Measurements from ENCODE around the gene PSAT1.

Gene PSAT1

DNA sequence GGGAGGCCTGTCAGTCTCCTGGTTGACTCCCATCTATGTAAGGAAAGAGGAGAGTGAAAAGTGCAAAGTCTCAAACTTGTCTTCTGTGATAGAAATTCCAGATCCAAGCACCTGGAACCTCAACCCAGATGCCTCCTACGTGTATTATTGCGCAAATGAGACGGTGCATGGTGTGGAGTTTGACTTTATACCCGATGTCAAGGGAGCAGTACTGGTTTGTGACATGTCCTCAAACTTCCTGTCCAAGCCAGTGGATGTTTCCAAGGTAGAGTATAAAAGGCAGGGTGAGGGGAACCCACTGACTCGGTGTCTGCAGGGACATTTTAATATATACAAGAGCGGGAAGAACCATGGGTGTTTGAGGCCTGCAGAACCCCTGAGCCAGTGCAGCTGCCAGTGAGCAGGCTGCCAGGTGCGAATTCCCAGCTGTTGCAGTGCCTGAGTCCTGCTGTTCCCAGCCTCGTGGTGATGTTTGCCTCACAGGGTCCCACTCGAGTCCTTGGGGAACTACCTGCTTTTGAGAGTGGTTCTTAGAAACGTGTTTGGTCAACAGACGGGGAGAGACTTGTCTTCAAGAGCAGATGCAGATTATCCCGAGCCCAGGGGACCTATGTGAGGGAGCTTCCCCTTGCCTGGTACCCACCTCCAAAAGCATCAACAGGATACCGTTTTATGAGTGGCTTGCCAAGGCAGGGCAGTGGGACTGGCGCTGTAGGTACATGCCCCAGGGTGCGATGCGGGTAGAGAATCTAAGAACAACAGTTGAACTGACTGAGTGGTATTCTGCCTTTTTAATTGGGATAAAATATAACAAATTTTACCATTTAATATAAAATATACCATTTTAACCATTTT, 9.5 kb downstream of the PSAT1 start:
- Histone ChIP-seq H3K27me3 (replicated peaks in 2 of 5; ENCODE audit: control insufficient read depth in 4 of 5, insufficient read depth in 5 of 5, low read length in 4 of 5) (no peaks in the 10 kb centered on the region), H3K9me3 (ENCODE audit: control extremely low read depth in 1 of 5, control insufficient read depth in 4 of 5, insufficient read depth in 2 of 5, low read depth in 1 of 5, low read length in 4 of 5) (no peaks in the 10 kb centered on the region), H3K36me3 (ENCODE audit: control insufficient read depth in 4 of 4, insufficient read depth in 4 of 4, low read length in 3 of 4) (peaks cover 0 to 55% (median 20%) of the 10 kb centered on the region in 4 experiments), H3K27ac (ENCODE audit: insufficient read depth in 1 of 2, low read depth in 1 of 2, low read length in 2 of 2, poor library complexity in 1 of 2, severe bottlenecking in 2 of 2) (no peak overlapping the region), H3K4me1 (ENCODE audit: control extremely low read depth in 1 of 4, control insufficient read depth in 4 of 4, insufficient read depth in 4 of 4, low read length in 3 of 4) (no peaks in the 10 kb centered on the region), H3K4me3 (ENCODE audit: control insufficient read depth in 1 of 7, extremely low read depth in 1 of 7, insufficient read depth in 4 of 7, low read depth in 2 of 7, low read length in 6 of 7) (no peak overlapping the region)
- 89% methylated on average over 12 of the region's 16 CpGs for WGBS (ENCODE audit: insufficient coverage)
- POLR2A ChIA-PET: no interaction called here
- CTCF ChIA-PET: no interaction called here
- DNase-seq: no peak

DNA sequence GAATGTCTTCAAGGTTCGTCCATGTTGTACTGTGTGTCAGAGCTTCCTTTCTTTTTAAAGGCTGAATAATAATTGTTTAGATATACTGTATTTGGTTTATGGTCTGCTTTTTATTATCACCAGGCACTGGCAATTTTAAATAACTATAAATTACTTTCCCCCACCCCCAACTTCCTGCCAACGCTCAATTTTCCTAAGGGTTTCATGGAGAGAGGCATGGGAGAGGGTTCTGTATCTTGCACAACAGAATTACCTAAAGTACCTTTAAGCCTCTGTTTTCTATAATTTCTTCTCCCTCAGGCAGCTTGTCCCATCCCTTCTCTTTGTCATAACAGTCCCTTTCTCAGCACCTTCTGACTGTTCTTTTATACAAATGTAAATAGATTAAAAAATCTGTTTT, 10.4 kb downstream of the PSAT1 start:
- no CpG with 5 or more reads among the region's 2 CpGs for WGBS (ENCODE audit: insufficient coverage)
- Histone ChIP-seq H3K4me3 (ENCODE audit: control insufficient read depth in 1 of 7, extremely low read depth in 1 of 7, insufficient read depth in 4 of 7, low read depth in 2 of 7, low read length in 6 of 7) (no peak overlapping the region), H3K9me3 (ENCODE audit: control extremely low read depth in 1 of 5, control insufficient read depth in 4 of 5, insufficient read depth in 2 of 5, low read depth in 1 of 5, low read length in 4 of 5) (no peaks in the 10 kb centered on the region), H3K4me1 (ENCODE audit: control extremely low read depth in 1 of 4, control insufficient read depth in 4 of 4, insufficient read depth in 4 of 4, low read length in 3 of 4) (no peaks in the 10 kb centered on the region), H3K27me3 (replicated peaks in 2 of 5; ENCODE audit: control insufficient read depth in 4 of 5, insufficient read depth in 5 of 5, low read length in 4 of 5) (no peaks in the 10 kb centered on the region), H3K36me3 (ENCODE audit: control insufficient read depth in 4 of 4, insufficient read depth in 4 of 4, low read length in 3 of 4) (peaks cover 0 to 51% (median 20%) of the 10 kb centered on the region in 4 experiments), H3K27ac (ENCODE audit: insufficient read depth in 1 of 2, low read depth in 1 of 2, low read length in 2 of 2, poor library complexity in 1 of 2, severe bottlenecking in 2 of 2) (no peak overlapping the region)
- CTCF ChIA-PET: no interaction called here
- POLR2A ChIA-PET: no interaction called here
- DNase-seq: no peak

DNA sequence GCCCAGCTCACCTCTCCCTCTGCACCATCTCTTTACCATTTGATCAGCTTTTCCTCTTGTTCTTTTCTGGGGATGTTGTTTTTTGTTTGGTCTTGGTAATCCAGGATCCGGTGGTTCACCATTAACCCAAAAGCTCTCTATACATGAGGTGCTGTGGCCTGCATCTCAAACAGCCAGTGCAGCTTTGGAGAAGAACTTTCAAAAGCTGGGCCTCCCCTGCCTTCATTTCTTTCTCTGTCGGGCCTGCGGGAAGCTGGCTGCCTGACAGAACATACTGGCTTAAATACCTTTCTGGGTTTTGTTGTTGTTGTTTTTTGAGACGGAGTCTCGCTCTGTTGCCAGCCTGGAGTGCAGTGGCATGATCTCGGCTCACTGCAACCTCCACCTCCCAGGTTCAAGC, 12.1 kb downstream of the PSAT1 start:
- peaks cover 0 to 41% (median 19%) of the 10 kb centered on the region in 4 experiments for H3K36me3 ChIP-seq (ENCODE audit: control insufficient read depth in 4 of 4, insufficient read depth in 4 of 4, low read length in 3 of 4)
- H3K4me1 ChIP-seq (ENCODE audit: control extremely low read depth in 1 of 4, control insufficient read depth in 4 of 4, insufficient read depth in 4 of 4, low read length in 3 of 4): no peaks in the 10 kb centered on the region
- H3K9me3 ChIP-seq (ENCODE audit: control extremely low read depth in 1 of 5, control insufficient read depth in 4 of 5, insufficient read depth in 2 of 5, low read depth in 1 of 5, low read length in 4 of 5): no peaks in the 10 kb centered on the region
- POLR2A ChIA-PET: no interaction called here
- WGBS (ENCODE audit: insufficient coverage): 80% methylated on average over 1 of the region's 6 CpGs
- H3K27me3 ChIP-seq (replicated peaks in 2 of 5; ENCODE audit: control insufficient read depth in 4 of 5, insufficient read depth in 5 of 5, low read length in 4 of 5): no peaks in the 10 kb centered on the region
- no peak overlapping the region for H3K4me3 ChIP-seq (ENCODE audit: control insufficient read depth in 1 of 7, extremely low read depth in 1 of 7, insufficient read depth in 4 of 7, low read depth in 2 of 7, low read length in 6 of 7)
- CTCF ChIA-PET: no interaction called here
- DNase-seq: no peak
- no peak overlapping the region for H3K27ac ChIP-seq (ENCODE audit: insufficient read depth in 1 of 2, low read depth in 1 of 2, low read length in 2 of 2, poor library complexity in 1 of 2, severe bottlenecking in 2 of 2)

GRCh38 chr9:78311075-78311474, 14.2 kb downstream of the PSAT1 start:
- no peak overlapping the region for H3K4me3 ChIP-seq (ENCODE audit: control insufficient read depth in 1 of 7, extremely low read depth in 1 of 7, insufficient read depth in 4 of 7, low read depth in 2 of 7, low read length in 6 of 7)
- no peak overlapping the region for H3K27ac ChIP-seq (ENCODE audit: insufficient read depth in 1 of 2, low read depth in 1 of 2, low read length in 2 of 2, poor library complexity in 1 of 2, severe bottlenecking in 2 of 2)
- peaks cover 0 to 32% (median 10%) of the 10 kb centered on the region in 4 experiments for H3K36me3 ChIP-seq (ENCODE audit: control insufficient read depth in 4 of 4, insufficient read depth in 4 of 4, low read length in 3 of 4)
- no peak for DNase-seq
- POLR2A ChIA-PET: no interaction called here
- no peaks in the 10 kb centered on the region for H3K9me3 ChIP-seq (ENCODE audit: control extremely low read depth in 1 of 5, control insufficient read depth in 4 of 5, insufficient read depth in 2 of 5, low read depth in 1 of 5, low read length in 4 of 5)
- WGBS (ENCODE audit: insufficient coverage): 95% methylated on average over 5 of the region's 5 CpGs
- CTCF ChIA-PET: no interaction called here
- no peaks in the 10 kb centered on the region for H3K27me3 ChIP-seq (replicated peaks in 2 of 5; ENCODE audit: control insufficient read depth in 4 of 5, insufficient read depth in 5 of 5, low read length in 4 of 5)
- H3K4me1 ChIP-seq (ENCODE audit: control extremely low read depth in 1 of 4, control insufficient read depth in 4 of 4, insufficient read depth in 4 of 4, low read length in 3 of 4): peaks cover 0 to 11% (median 8%) of the 10 kb centered on the region in 4 experiments

DNA sequence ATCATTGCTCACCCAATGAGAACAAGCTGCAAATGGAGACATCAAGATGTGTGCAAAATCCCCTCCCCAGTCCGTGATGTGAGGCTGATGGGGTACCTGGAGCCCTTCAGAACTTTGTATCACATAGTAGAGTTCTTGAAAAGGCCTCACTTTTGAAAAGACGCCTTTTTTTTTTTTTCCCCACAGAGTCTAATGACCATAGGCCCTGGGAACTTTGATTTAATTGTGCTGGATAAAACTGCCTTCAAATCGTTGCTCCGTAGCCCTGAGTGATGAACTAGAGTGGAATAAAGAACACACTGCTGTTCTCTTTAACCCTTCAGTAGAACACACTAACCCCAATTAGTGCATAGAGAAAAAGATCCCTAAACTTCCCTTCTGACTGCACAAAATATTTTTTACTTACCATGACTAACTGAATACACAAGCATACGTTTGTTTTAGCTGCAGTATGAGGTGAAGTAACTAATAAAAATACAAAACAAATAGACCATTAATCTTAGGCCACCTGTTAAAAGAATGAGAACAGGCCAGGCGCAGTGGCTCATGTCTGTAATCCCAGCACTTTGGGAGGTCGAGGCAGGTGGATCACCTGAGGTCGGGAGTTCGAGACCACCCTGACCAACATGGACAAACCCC, 15.1 kb downstream of the PSAT1 start:
- CTCF ChIA-PET: no interaction called here
- DNase-seq: no peak
- Histone ChIP-seq H3K4me3 (ENCODE audit: control insufficient read depth in 1 of 7, extremely low read depth in 1 of 7, insufficient read depth in 4 of 7, low read depth in 2 of 7, low read length in 6 of 7) (no peak overlapping the region), H3K36me3 (ENCODE audit: control insufficient read depth in 4 of 4, insufficient read depth in 4 of 4, low read length in 3 of 4) (peaks cover 0 to 33% (median 4%) of the 10 kb centered on the region in 4 experiments), H3K9me3 (ENCODE audit: control extremely low read depth in 1 of 5, control insufficient read depth in 4 of 5, insufficient read depth in 2 of 5, low read depth in 1 of 5, low read length in 4 of 5) (no peaks in the 10 kb centered on the region), H3K27me3 (replicated peaks in 2 of 5; ENCODE audit: control insufficient read depth in 4 of 5, insufficient read depth in 5 of 5, low read length in 4 of 5) (no peaks in the 10 kb centered on the region), H3K4me1 (ENCODE audit: control extremely low read depth in 1 of 4, control insufficient read depth in 4 of 4, insufficient read depth in 4 of 4, low read length in 3 of 4) (peaks cover 0 to 11% (median 8%) of the 10 kb centered on the region in 4 experiments), H3K27ac (ENCODE audit: insufficient read depth in 1 of 2, low read depth in 1 of 2, low read length in 2 of 2, poor library complexity in 1 of 2, severe bottlenecking in 2 of 2) (no peak overlapping the region)
- POLR2A ChIA-PET: no interaction called here
- 97% methylated on average over 7 of the region's 9 CpGs for WGBS (ENCODE audit: insufficient coverage)

DNA sequence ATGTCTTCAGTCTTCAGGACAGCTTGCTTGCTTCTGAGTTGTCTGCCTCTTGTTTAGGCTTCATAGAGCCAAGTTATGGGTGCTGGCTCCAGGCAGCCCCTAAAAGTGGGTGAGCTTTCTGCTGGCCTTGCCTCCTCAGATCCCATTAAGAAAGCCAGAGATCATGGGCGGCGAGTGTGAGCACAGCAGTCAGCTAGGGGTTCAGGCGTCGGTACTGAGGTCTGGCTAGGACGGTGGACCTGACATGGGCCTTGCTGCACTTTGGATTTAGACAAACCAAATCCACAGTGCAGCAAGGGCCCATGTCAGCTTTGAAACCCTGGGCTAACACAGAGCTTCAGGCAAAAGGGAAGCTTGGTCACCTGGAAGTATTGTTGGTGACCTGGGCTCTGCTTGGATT, 17.6 kb downstream of the PSAT1 start:
- DNase-seq: no peak
- WGBS (ENCODE audit: insufficient coverage): 98% methylated on average over 5 of the region's 5 CpGs
- CTCF ChIA-PET: no interaction called here
- Histone ChIP-seq H3K9me3 (ENCODE audit: control extremely low read depth in 1 of 5, control insufficient read depth in 4 of 5, insufficient read depth in 2 of 5, low read depth in 1 of 5, low read length in 4 of 5) (no peaks in the 10 kb centered on the region), H3K4me3 (ENCODE audit: control insufficient read depth in 1 of 7, extremely low read depth in 1 of 7, insufficient read depth in 4 of 7, low read depth in 2 of 7, low read length in 6 of 7) (no peak overlapping the region), H3K27ac (ENCODE audit: insufficient read depth in 1 of 2, low read depth in 1 of 2, low read length in 2 of 2, poor library complexity in 1 of 2, severe bottlenecking in 2 of 2) (no peak overlapping the region), H3K27me3 (replicated peaks in 2 of 5; ENCODE audit: control insufficient read depth in 4 of 5, insufficient read depth in 5 of 5, low read length in 4 of 5) (no peaks in the 10 kb centered on the region), H3K36me3 (ENCODE audit: control insufficient read depth in 4 of 4, insufficient read depth in 4 of 4, low read length in 3 of 4) (peaks cover 0 to 47% (median 9%) of the 10 kb centered on the region in 4 experiments), H3K4me1 (ENCODE audit: control extremely low read depth in 1 of 4, control insufficient read depth in 4 of 4, insufficient read depth in 4 of 4, low read length in 3 of 4) (peaks cover 0 to 11% (median 8%) of the 10 kb centered on the region in 4 experiments)
- POLR2A ChIA-PET: no interaction called here
